Transverse colon (tissue), 4 donors: Measurements from ENCODE around the gene HEYL.

Experiments used
- CTCF ChIP-seq, 5 experiments: fragments of 200-600 bp in 3 of 5; fragments of 450-650 bp in 2 of 5; sonication (generic) in 3 of 5; IDR thresholded peaks; 1 replicate in 2 of 5; 2 replicates in 3 of 5; pipeline ENCODE4 v1.5.1; 2016 to 2017; ENCODE audit warnings: antibody characterized with exemption in 5 of 5, inconsistent platforms in 3 of 5, mild to moderate bottlenecking in 2 of 5, moderate library complexity in 1 of 5
- EP300 ChIP-seq: sonication (generic); formaldehyde crosslinking; IDR thresholded peaks from one replicate; pipeline ENCODE4 v1.6.1; 2017; ENCODE audit warnings: antibody characterized with exemption, low read depth
- POLR2A ChIP-seq: fragments of 450-650 bp; IDR thresholded peaks from one replicate; pipeline ENCODE4 v1.6.1; 2016; ENCODE audit warnings: antibody characterized with exemption, mild to moderate bottlenecking, moderate library complexity
- POLR2AphosphoS5 ChIP-seq, 3 donors: sonication (generic); formaldehyde crosslinking; IDR thresholded peaks; one replicate each; pipeline ENCODE4 v1.6.1; 2016; ENCODE audit warnings: antibody characterized with exemption in 3 of 3

GRCh38 chr1:39631361-39632322 lies 7.8 kb downstream of the HEYL start:
- TF ChIP-seq POLR2A (no peak), CTCF (IDR thresholded peaks at IDR 0.05) (no peak), EP300 (no peak), POLR2AphosphoS5 (IDR thresholded peaks at IDR 0.05) (no peak)
